HG03565 (cell line): ENCODE data around the gene PSPH.
"Not testable (repeated sequence)": the region's sequence is repeated elsewhere in the genome, so short reads cannot be mapped to it uniquely, and the experiment has no call there.

Experiments used
- ATAC-seq: cut with Tn5 transposase; IDR thresholded peaks from one replicate; pipeline ENCODE4 v1.9.1; 2021; ENCODE audit warnings: mild to moderate bottlenecking, moderate library complexity; ENCODE audit not compliant: unreplicated experiment

PSPH gene

GRCh38 chr7:56063500-56063881, 12.2 kb upstream of the PSPH start:
- ATAC-seq = no peak

- no peak for ATAC-seq
These were observed 11.1 kb upstream of the PSPH start for GRCh38 chr7:56062382-56062781.

GRCh38 chr7:56053993-56054392, 2.7 kb upstream of the PSPH start:
- ATAC-seq = no peak

- ATAC-seq = no peak
These were observed 2.1 kb upstream of the PSPH start for GRCh38 chr7:56053379-56053778.

- ATAC-seq = no peak
These were observed 248 bp downstream of the PSPH start for GRCh38 chr7:56051053-56051338.

DNA sequence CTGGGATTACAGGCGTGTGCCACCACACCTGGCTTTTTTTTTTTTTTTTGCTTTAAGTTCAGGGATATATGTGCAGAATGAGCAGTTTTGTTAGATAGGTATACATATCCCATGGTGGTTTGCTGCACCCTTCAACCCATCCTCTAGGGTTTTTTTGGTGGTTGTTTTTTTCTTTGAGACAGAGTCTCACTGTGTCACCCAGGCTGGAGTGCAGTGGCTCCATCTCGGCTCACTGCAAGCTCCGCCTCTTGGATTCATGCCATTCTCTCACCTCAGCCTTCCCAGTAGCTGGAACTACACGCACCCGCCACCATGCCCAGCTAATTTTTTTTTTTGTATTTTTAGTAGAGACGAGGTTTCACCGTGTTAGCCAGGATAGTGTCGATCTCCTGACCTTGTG, 2.5 kb downstream of the PSPH start:
- ATAC-seq = not testable (repeated sequence)

GRCh38 chr7:56048245-56048644, 3.0 kb downstream of the PSPH start:
- ATAC-seq = no peak

DNA sequence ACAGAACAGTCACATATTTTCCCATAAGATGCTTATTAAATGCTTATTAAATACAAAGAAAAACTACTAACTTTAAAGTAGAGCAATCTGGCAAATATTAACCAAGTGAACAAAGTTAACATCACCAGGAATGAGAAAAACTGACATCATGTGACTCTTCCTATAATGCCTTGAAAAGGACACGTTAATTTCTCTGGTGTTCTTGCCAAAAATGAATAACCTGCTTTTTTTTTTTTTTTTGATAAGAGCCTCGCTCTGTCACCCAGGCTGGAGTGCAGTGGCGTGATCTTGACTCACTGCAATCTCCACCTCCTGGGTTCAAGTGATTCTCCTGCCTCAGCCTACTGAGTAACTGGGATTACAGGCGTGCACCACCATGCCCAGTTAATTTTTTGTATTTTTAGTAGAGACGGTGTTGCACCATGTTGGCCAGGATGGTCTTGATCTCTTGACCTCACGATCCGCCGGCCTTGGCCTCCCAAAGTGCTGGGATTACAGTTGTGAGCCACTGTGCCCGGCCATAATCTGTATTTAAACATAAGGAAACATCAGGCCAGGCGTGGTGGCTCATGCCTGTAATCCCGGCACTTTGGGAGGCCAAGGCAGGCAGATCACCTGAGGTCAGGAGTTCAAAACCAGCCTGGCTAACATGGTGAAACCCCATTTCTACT, 3.7 kb downstream of the PSPH start:
- not testable (repeated sequence) for ATAC-seq

DNA sequence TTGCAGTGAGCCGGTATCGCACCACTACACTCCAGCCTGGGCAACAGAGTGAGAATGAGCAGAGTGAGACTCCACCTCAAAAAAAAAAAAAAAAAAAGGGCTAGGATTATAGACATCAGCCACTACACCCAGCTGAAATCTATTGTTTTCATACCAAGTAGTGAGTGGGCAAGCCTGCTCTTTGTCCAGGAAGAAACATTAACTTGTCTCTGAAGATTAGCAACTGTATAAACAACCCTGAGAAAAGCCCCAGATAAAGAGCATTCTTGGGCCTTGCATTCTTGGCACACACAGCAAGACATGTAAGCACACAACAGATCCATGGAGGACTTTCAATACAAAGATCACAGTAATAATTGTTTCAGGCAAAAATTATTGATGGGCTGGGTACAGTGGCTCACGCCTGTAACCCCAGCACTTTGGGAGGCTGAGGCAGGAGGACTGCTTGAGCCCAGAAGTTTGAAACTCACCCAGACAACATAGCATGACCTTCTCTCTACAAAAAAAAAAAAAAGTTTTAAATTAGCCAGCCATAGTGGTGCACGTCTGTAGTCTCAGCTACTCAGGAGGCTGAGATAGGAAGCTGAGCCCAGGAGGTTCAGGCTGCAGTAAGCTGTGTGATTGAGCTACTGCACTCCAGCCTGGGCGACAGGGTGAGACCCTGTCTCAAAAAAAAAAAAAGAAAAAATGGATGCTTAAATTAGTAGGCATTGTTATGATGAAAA, 4.4 kb downstream of the PSPH start:
- ATAC-seq = no peak

- ATAC-seq = not testable (repeated sequence)
These were observed 5.5 kb downstream of the PSPH start for GRCh38 chr7:56045758-56046157.

DNA sequence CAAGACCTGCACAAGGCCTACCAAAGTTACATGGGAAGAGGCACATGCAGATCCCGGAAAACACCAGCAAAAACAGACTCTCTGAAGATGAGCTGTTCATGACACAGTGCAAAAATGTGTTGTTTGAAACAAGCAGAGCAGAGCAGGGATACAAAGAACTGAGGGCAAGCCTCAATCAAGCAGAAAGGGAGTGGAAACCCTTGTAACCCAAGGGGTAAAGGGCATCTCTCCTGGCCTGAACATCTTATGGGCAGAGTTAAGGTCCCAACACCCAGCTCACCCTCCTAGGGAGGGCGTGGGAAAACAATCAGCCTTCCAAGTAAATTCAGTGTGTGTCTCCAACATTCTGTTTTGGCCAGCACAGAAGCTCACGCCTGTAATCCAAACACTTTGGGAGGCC, 10.5 kb downstream of the PSPH start:
- no peak for ATAC-seq

GRCh38 chr7:56033671-56034432, 17.4 kb downstream of the PSPH start:
- peak; percentile 98 for ATAC-seq

GRCh38 chr7:56032578-56032977, 18.7 kb downstream of the PSPH start:
- ATAC-seq = not testable (repeated sequence)

DNA sequence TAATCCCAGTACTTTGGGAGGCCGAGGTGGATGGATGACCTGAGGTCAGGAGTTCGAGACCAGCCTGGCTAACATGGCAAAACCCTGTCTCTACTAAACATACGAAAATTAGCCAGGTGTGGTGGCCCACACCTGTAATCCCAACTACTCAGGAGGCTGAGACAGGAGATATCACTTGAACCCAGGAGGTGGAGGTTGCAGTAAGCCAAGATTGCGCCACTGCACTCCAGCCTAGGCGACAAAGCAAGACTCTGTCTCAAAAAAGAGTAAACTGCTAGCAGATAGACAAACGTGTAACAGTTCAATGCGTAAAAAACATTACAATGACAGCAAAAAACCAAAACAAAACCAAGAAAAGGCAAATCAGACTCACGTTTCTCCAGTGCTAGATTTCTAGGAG, 19.7 kb downstream of the PSPH start:
- not testable (repeated sequence) for ATAC-seq

DNA sequence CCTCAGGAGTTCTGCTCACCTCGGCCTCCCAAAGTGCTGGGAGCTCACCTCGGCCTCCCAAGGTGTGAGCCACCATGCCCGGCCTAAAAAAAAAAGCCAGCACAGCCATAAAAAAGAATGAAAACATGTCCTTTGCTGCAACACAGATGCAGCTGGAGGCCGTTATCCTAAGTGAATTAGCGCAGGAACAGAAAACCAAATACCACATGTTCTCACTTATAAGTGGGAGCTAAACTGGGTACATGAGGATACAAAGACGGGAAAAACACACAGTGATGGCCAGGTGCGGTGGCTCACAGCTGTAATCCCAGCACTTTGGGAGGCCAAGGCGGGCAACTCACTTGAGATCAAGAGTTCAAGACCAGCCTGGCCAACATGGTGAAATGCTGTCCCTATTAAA, 20.9 kb downstream of the PSPH start:
- no peak for ATAC-seq

DNA sequence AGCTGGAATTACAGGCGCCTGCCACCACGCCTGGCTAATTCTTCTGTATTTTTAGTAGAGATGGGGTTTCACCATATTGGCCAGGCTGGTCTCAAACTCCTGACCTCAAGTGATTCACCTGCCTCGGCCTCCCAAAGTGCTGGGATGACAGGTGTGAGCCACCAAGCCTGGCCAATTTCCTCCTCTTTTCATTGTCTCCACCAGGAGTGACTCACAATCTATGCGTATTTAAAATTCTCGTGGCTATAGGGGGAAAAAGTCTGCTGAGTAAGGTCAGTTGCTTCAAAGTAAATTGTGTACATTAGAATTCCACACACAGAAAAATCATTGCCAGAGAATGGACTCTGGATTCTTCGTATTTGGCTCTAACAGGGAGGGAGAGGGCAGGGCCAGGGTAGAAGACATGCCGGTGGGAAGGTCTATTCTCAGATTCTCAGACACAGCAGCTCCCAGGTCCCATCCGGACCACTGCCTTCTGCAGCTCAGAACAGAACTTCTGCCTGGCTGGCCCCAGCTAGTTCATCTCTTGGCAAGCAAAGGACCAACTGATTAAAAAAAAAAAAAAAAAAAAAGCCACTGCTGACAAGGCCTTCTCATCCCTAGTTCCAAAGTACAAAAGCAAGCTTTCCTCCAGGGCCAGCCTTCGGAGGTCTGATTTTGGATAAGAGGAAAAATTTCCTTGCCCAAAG, 22.2 kb downstream of the PSPH start:
- ATAC-seq = no peak

DNA sequence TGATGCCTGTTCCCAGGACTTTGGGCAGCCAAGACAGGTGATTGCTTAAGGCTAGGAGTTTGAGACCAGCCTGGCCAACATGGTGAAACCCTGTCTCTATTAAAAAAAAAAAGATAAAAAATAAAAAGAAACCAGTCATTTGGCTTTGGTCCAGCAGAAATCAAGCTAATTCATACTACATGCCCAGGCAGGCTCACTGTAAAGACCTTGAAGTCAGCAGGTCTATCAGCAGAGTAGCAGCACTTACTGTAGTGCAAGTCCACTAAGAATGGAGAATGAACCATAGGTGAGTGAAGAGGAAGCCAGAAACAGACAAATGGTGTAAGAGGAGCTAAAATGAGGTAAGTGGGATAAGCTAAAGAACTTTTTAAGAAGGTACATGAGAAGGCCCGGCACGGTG, 24.7 kb downstream of the PSPH start:
- no peak for ATAC-seq

GRCh38 chr7:56023500-56023899, 27.7 kb downstream of the PSPH start:
- no peak for ATAC-seq

GRCh38 chr7:56019501-56019900, 31.7 kb downstream of the PSPH start:
- no peak for ATAC-seq

DNA sequence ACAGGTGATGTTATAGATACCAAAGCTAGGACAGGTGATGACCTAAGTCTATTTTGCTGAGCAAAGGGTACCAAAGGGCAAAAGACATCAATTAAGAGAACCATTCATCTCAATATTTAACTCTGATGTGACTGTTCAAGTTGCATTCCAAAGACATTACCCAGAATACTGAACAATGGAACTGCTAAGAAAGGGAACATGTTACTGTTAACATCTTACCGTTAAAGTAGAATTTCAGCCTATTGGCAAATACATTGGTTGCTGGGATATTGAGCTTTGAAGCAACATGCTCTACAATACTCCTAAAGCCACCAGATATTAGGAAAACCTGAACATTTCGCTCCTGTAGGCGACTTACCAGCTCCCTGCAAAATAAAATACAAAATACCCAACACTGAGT, 34.2 kb downstream of the PSPH start:
- ATAC-seq = not testable (repeated sequence)

DNA sequence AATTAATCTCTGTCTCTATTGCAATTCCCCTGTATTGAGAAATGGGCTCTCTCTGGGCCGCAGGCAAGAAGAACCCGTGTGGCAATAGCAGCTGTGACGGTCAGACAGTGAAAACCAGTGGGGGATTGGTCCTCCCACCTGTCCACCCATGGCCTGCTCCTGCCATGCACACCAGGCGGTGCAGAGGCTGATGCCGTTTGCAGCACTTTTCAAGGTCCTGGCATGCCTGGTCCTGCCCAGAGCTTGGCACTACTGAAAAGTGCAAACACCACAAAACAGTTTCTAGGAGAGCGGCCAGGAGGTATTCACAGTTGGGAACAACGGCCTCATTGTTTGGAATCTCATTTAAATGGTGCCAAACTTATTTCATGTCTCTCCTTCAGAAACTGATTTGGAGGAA, 41.5 kb downstream of the PSPH start:
- ATAC-seq = no peak

GRCh38 chr7:56007891-56008290, 43.4 kb downstream of the PSPH start:
- ATAC-seq = no peak
